ENCODE data around the gene FAT1.

DNA sequence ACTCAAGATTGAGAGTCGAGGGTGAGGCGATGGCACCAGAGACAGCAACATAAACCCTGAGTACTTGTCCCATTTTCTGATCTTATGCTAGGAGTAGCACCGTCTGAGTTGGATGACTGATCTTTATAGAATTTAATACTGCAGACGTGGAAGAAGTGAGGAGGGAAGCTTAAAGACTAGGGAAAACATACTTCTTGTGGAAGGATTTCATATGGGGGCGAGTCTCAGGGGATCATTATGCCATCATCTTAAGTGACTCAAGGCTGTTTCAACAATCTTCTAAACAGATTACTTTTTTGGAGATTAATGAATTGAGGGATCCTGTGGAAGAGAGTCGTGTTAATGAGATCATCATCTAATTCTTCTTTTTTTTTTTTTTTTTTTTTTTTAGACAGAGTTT, 17.2 kb upstream of the FAT1 start:
- TF ChIP-seq POLR2A (IDR thresholded peaks at IDR 0.05; ENCODE audit: low read depth, low read length) (no peak), POLR2AphosphoS5 (IDR thresholded peaks at IDR 0.05; ENCODE audit: low read depth, low read length) (no peak), TAF1 (IDR thresholded peaks at IDR 0.05; ENCODE audit: borderline replicate concordance, low read depth, low read length) (no peak)
